Neural cell (in vitro differentiated cells): ENCODE results near the gene AP1S2. TPM values are rescaled to one million over a fixed set of nuclear protein-coding genes. Genes with fewer than 3 reads are reported as not detected.

Experiments
- H2AFZ ChIP-seq: fragments of 200-600, 300-800 bp; sonication (generic), shearing (Covaris generic); 2 replicates; pipeline ENCODE4 v1.6.0; 2014; ENCODE audit warnings: low read depth, mild to moderate bottlenecking, antibody characterized with exemption, low read length, moderate library complexity
- H3F3A ChIP-seq: fragments of 200-600 bp; shearing (Covaris generic); 2 replicates; pipeline ENCODE4 v1.6.1; 2016; ENCODE audit warnings: mild to moderate bottlenecking, moderate library complexity, mixed read lengths, antibody characterized with exemption, low read length; ENCODE audit not compliant: insufficient read depth, poor library complexity, severe bottlenecking
- H3K27ac ChIP-seq: fragments of 200-600, 300-800 bp; sonication (generic), shearing (Covaris generic); 2 replicates; pipeline ENCODE4 v1.5.1; 2014; ENCODE audit warnings: mild to moderate bottlenecking, low read length, moderate library complexity
- H3K27me3 ChIP-seq: fragments of 300-800, 200-600 bp; sonication (generic), shearing (Covaris generic); 2 replicates; pipeline ENCODE4 v1.6.0; 2014; ENCODE audit warnings: mild to moderate bottlenecking, low read depth, low read length, moderate library complexity; ENCODE audit not compliant: insufficient read depth
- H3K36me3 ChIP-seq: fragments of 300-800, 200-600 bp; sonication (generic), shearing (Covaris generic); 2 replicates; pipeline ENCODE4 v1.5.1; 2014; ENCODE audit warnings: mild to moderate bottlenecking, antibody characterized with exemption, low read length, moderate library complexity; ENCODE audit not compliant: insufficient read depth
- H3K4me2 ChIP-seq: fragments of 300-800, 200-600 bp; sonication (generic), shearing (Covaris generic); 2 replicates; pipeline ENCODE4 v1.6.0; 2014; ENCODE audit warnings: mild to moderate bottlenecking, low read length
- H3K4me3 ChIP-seq: fragments of 300-800, 200-600 bp; sonication (generic), shearing (Covaris generic); 2 replicates; pipeline ENCODE4 v1.5.1; 2014; ENCODE audit warnings: mild to moderate bottlenecking, low read length, moderate library complexity
- H3K79me2 ChIP-seq: fragments of 200-600 bp; shearing (Covaris generic); replicated peaks from 2 replicates; pipeline ENCODE4 v1.6.0; 2014; ENCODE audit warnings: mild to moderate bottlenecking, low read length, moderate library complexity; ENCODE audit not compliant: insufficient read depth
- H3K9ac ChIP-seq: fragments of 300-800, 200-600 bp; sonication (generic), shearing (Covaris generic); 2 replicates; pipeline ENCODE4 v1.6.1; 2016; ENCODE audit warnings: mild to moderate bottlenecking, low read length, mixed read lengths
- H3K9me2 ChIP-seq: fragments of 200-600 bp; shearing (Covaris generic); 2 replicates; pipeline ENCODE4 v1.6.1; 2016; ENCODE audit warnings: mild to moderate bottlenecking, low read length, mixed read lengths; ENCODE audit not compliant: insufficient read depth
- H3K9me3 ChIP-seq: fragments of 200-600, 300-800 bp; sonication (generic), shearing (Covaris generic); 2 replicates; pipeline ENCODE4 v1.6.1; 2016; ENCODE audit warnings: mild to moderate bottlenecking, mixed run types, low read length, moderate library complexity, mixed read lengths
- H4K20me1 ChIP-seq: fragments of 200-600 bp; shearing (Covaris generic); 2 replicates; pipeline ENCODE4 v1.6.1; 2016; ENCODE audit warnings: mild to moderate bottlenecking, mixed run types; ENCODE audit not compliant: insufficient read depth
- EP300 ChIP-seq: fragments of 450-650 bp; conservative IDR thresholded peaks from 2 replicates; pipeline ENCODE4 v1.6.1; 2014; ENCODE audit warnings: antibody characterized with exemption, mild to moderate bottlenecking, moderate library complexity; ENCODE audit not compliant: poor library complexity, severe bottlenecking
- EZH2 ChIP-seq: fragments of 200-600, 300-800 bp; shearing (Covaris generic), sonication (generic); IDR thresholded peaks from 2 replicates; pipeline ENCODE4 v1.6.1; 2014; ENCODE audit warnings: antibody characterized with exemption, low read length, borderline replicate concordance, mild to moderate bottlenecking; ENCODE audit not compliant: insufficient read depth, poor library complexity, severe bottlenecking
- MXI1 ChIP-seq: fragments of 450-650 bp; conservative IDR thresholded peaks from 2 replicates; pipeline ENCODE4 v1.6.1; 2014; ENCODE audit warnings: antibody characterized with exemption, mild to moderate bottlenecking; ENCODE audit not compliant: poor library complexity, severe bottlenecking
- POLR2AphosphoS5 ChIP-seq: IDR thresholded peaks from 2 replicates; pipeline ENCODE4 v1.6.1; 2012
- RAD21 ChIP-seq: fragments of 450-650 bp; conservative IDR thresholded peaks from 2 replicates; pipeline ENCODE4 v1.6.1; 2014; ENCODE audit warnings: antibody characterized with exemption, mild to moderate bottlenecking, moderate library complexity
- REST ChIP-seq: IDR thresholded peaks from 2 replicates; pipeline ENCODE4 v1.6.1; 2012; ENCODE audit warnings: borderline replicate concordance
- SMC3 ChIP-seq: fragments of 450-650 bp; conservative IDR thresholded peaks from 2 replicates; pipeline ENCODE4 v1.6.1; 2014; ENCODE audit warnings: antibody characterized with exemption, mild to moderate bottlenecking, moderate library complexity; ENCODE audit not compliant: poor library complexity
- TAF1 ChIP-seq: IDR thresholded peaks from 2 replicates; pipeline ENCODE4 v1.6.1; 2012; ENCODE audit warnings: low read depth
- polyA plus RNA-seq: library from polyadenylated mRNA; depleted of rRNA; stranded (reverse); fragments of >200 nt; gene quantifications from 2 replicates; pipeline ENCODE4 v1.2.3, GENCODE V29; 2014
- TF ChIP-seq, protein P1 (sequence below): fragments of 450-650 bp; IDR thresholded peaks from 2 replicates; pipeline ENCODE4 v1.5.1; 2014; ENCODE audit warnings: antibody characterized with exemption, mild to moderate bottlenecking, moderate library complexity; ENCODE audit not compliant: poor library complexity, severe bottlenecking

Gene AP1S2
- polyA plus RNA-seq, 1 donor from 2014 or later: 160 TPM

GRCh38 chrX:15834827-15835595, 19.6 kb downstream of the AP1S2 start:
- Histone ChIP-seq H3K4me3 (no peak overlapping the region), H3K9me2 (no peaks in the 10 kb centered on the region), H3F3A (no peaks in the 10 kb centered on the region), H3K9me3 (no peaks in the 10 kb centered on the region), H3K9ac (no peak overlapping the region), H3K27ac (no peak overlapping the region), H3K4me2 (no peak overlapping the region), H3K36me3 (no peaks in the 10 kb centered on the region), H3K27me3 (no peaks in the 10 kb centered on the region), H4K20me1 (no peaks in the 10 kb centered on the region), H2AFZ (no peak overlapping the region), H3K79me2 (no peaks in the 10 kb centered on the region)
- TF ChIP-seq EP300 (no peak), POLR2AphosphoS5 (no peak), SMC3 (no peak), REST (no peak), TAF1 (no peak), RAD21 (no peak), MXI1 (no peak), EZH2 (no peak)
- TF ChIP-seq, protein P1, sequence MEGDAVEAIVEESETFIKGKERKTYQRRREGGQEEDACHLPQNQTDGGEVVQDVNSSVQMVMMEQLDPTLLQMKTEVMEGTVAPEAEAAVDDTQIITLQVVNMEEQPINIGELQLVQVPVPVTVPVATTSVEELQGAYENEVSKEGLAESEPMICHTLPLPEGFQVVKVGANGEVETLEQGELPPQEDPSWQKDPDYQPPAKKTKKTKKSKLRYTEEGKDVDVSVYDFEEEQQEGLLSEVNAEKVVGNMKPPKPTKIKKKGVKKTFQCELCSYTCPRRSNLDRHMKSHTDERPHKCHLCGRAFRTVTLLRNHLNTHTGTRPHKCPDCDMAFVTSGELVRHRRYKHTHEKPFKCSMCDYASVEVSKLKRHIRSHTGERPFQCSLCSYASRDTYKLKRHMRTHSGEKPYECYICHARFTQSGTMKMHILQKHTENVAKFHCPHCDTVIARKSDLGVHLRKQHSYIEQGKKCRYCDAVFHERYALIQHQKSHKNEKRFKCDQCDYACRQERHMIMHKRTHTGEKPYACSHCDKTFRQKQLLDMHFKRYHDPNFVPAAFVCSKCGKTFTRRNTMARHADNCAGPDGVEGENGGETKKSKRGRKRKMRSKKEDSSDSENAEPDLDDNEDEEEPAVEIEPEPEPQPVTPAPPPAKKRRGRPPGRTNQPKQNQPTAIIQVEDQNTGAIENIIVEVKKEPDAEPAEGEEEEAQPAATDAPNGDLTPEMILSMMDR: no peak

DNA sequence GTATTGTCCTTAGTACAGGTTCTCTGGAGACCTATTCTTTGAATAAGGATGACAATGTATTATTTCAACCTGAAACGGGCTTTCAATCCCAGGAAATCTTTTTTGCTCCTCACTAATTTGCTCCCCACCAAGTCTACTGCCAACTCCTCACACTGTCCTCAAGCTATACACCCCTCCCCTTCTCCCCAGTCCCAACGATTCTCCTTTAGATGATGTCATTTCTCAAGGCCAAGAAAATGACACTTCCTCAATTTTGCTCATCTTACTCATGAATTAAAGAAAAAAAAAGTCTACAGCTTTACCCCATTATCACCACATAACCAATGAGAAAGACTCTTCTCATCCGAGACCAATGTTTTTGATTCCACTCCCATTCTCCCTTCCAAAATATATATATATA, 20.6 kb downstream of the AP1S2 start:
- Histone ChIP-seq H4K20me1 (no peaks in the 10 kb centered on the region), H3F3A (no peaks in the 10 kb centered on the region), H3K79me2 (no peaks in the 10 kb centered on the region)

More for the DNA sequence above, 20.6 kb downstream of the AP1S2 start:
- H3K9ac ChIP-seq: no peak overlapping the region
- H3K4me3 ChIP-seq: no peak overlapping the region
- no peak overlapping the region for H3K27ac ChIP-seq
- no peak overlapping the region for H2AFZ ChIP-seq
- no peaks in the 10 kb centered on the region for H3K9me3 ChIP-seq
- no peak for TF ChIP-seq RAD21
- no peak for TF ChIP-seq EZH2
- no peak for TF ChIP-seq POLR2AphosphoS5
- TF ChIP-seq TAF1: no peak
- no peak for TF ChIP-seq EP300
- TF ChIP-seq SMC3: no peak
- TF ChIP-seq REST: no peak
- no peak for TF ChIP-seq MXI1
- no peaks in the 10 kb centered on the region for H3K36me3 ChIP-seq
- no peaks in the 10 kb centered on the region for H3K27me3 ChIP-seq
- no peak overlapping the region for H3K4me2 ChIP-seq
- no peaks in the 10 kb centered on the region for H3K9me2 ChIP-seq
